Peyer's patch (tissue), 4 donors: ENCODE measurements around the gene DUSP7.

ENCODE experiments used
- CTCF ChIP-seq, 6 experiments: fragments of 450-650 bp in 4 of 6; fragments of 200-600 bp in 2 of 6; sonication (generic) in 1 of 6; IDR thresholded peaks; one replicate each; pipeline ENCODE4 v1.5.1; 2017 to 2019; ENCODE audit warnings: antibody characterized with exemption in 6 of 6, mild to moderate bottlenecking in 3 of 6, moderate library complexity in 1 of 6
- POLR2A ChIP-seq, 2 donors: fragments of 450-650 bp; IDR thresholded peaks; one replicate each; pipeline ENCODE4 v1.5.1; 2017; ENCODE audit warnings: antibody characterized with exemption in 2 of 2, mild to moderate bottlenecking in 2 of 2, moderate library complexity in 2 of 2

- no peak for TF ChIP-seq CTCF (IDR thresholded peaks at IDR 0.05)
- TF ChIP-seq POLR2A (IDR thresholded peaks at IDR 0.05) = no peak
Measured at GRCh38 chr3:52090933-52091468, 34.6 kb upstream of the DUSP7 start.
